Astrocyte (in vitro differentiated cells and primary cell): Measurements from ENCODE around the gene PRKG1.

Source experiments
- CTCF ChIP-seq: IDR thresholded peaks from 2 replicates; pipeline ENCODE4 v1.5.1; 2011; ENCODE audit warnings: low read depth, mild to moderate bottlenecking, inconsistent platforms, low read length, moderate library complexity; ENCODE audit not compliant: insufficient read depth
- EZH2 ChIP-seq: IDR thresholded peaks from 2 replicates; pipeline ENCODE4 v1.6.1; 2012; ENCODE audit warnings: mild to moderate bottlenecking, low read length, inconsistent platforms; ENCODE audit not compliant: insufficient read depth

GRCh38 chr10:52268790-52269189 lies 1194.5 kb downstream of the PRKG1 start:
- TF ChIP-seq EZH2, result no peak
- TF ChIP-seq CTCF, result no peak
